Measurements from ENCODE around the gene SLC38A2.

SLC38A2 gene

GRCh38 chr12:46379352-46379751 is 6.8 kb upstream of the SLC38A2 start:
- H3K27ac ChIP-seq = no peak overlapping the region
- TF ChIP-seq Cebpa-rat (IDR thresholded peaks at IDR 0.05) = no peak

GRCh38 chr12:46378530-46378929 is 6.0 kb upstream of the SLC38A2 start:
- H3K27me3 ChIP-seq = no peaks in the 10 kb centered on the region
- no peak overlapping the region for H3K4me2 ChIP-seq
- H3K9ac ChIP-seq = no peak overlapping the region
- H3K9me3 ChIP-seq = no peaks in the 10 kb centered on the region
- H3K36me3 ChIP-seq = no peaks in the 10 kb centered on the region
- no peak for TF ChIP-seq Cebpa-rat (IDR thresholded peaks at IDR 0.05)
- no peak overlapping the region for H3K27ac ChIP-seq
- no peak overlapping the region for H3K4me3 ChIP-seq
- H4K20me1 ChIP-seq = no peaks in the 10 kb centered on the region
- peaks cover 24% of the 10 kb centered on the region for H3K4me1 ChIP-seq

More at GRCh38 chr12:46379352-46379751, 6.8 kb upstream of the SLC38A2 start:
- no peak overlapping the region for H3K4me3 ChIP-seq
- no peak overlapping the region for H3K9ac ChIP-seq
- H3K4me2 ChIP-seq = no peak overlapping the region
- no peaks in the 10 kb centered on the region for H3K36me3 ChIP-seq
- H3K4me1 ChIP-seq = peaks cover 19% of the 10 kb centered on the region
- no peaks in the 10 kb centered on the region for H3K9me3 ChIP-seq
- H3K27me3 ChIP-seq = no peaks in the 10 kb centered on the region
- no peaks in the 10 kb centered on the region for H4K20me1 ChIP-seq

- H3K9ac ChIP-seq = no peak overlapping the region
- no peaks in the 10 kb centered on the region for H3K36me3 ChIP-seq
- H3K27ac ChIP-seq = no peak overlapping the region
- no peaks in the 10 kb centered on the region for H4K20me1 ChIP-seq
- H3K4me3 ChIP-seq = no peak overlapping the region
- H3K27me3 ChIP-seq = no peaks in the 10 kb centered on the region
- TF ChIP-seq Cebpa-rat (IDR thresholded peaks at IDR 0.05) = no peak
- H3K4me1 ChIP-seq = peaks cover 24% of the 10 kb centered on the region
- H3K4me2 ChIP-seq = no peak overlapping the region
- no peaks in the 10 kb centered on the region for H3K9me3 ChIP-seq
Observed at GRCh38 chr12:46377678-46378077, 5.1 kb upstream of the SLC38A2 start.

GRCh38 chr12:46376579-46376978 is 4.0 kb upstream of the SLC38A2 start:
- Histone ChIP-seq H3K27me3 (no peaks in the 10 kb centered on the region), H3K36me3 (no peaks in the 10 kb centered on the region), H3K27ac (no peak overlapping the region), H3K4me1 (peaks cover 17% of the 10 kb centered on the region), H4K20me1 (peaks cover 6% of the 10 kb centered on the region), H3K4me2 (no peak overlapping the region), H3K9me3 (no peaks in the 10 kb centered on the region), H3K9ac (no peak overlapping the region), H3K4me3 (no peak overlapping the region)
- TF ChIP-seq Cebpa-rat (IDR thresholded peaks at IDR 0.05) = no peak

- Histone ChIP-seq H3K36me3 (peaks cover 15% of the 10 kb centered on the region), H3K27me3 (no peaks in the 10 kb centered on the region), H3K4me2 (peak overlapping the region; percentile 98), H3K9me3 (no peaks in the 10 kb centered on the region), H3K27ac (no peak overlapping the region), H3K9ac (no peak overlapping the region), H3K4me3 (no peak overlapping the region), H4K20me1 (peaks cover 25% of the 10 kb centered on the region), H3K4me1 (peaks cover 26% of the 10 kb centered on the region)
- TF ChIP-seq Cebpa-rat (IDR thresholded peaks at IDR 0.05) = no peak
Observed at GRCh38 chr12:46374711-46375110, 2.1 kb upstream of the SLC38A2 start.

- H3K4me1 ChIP-seq = peaks cover 30% of the 10 kb centered on the region
- TF ChIP-seq Cebpa-rat (IDR thresholded peaks at IDR 0.05) = no peak
- H4K20me1 ChIP-seq = peaks cover 29% of the 10 kb centered on the region
- no peaks in the 10 kb centered on the region for H3K9me3 ChIP-seq
- peak overlapping the region; percentile 98 for H3K4me2 ChIP-seq
- H3K9ac ChIP-seq = peak overlapping the region; percentile 99; the same call in 1 of the 2 replicates
- H3K27ac ChIP-seq = peak overlapping the region; percentile 98; the same call in 1 of the 2 replicates
- peaks cover 19% of the 10 kb centered on the region for H3K36me3 ChIP-seq
- peak overlapping the region; percentile 94; the same call in 1 of the 2 replicates for H3K4me3 ChIP-seq
- H3K27me3 ChIP-seq = no peaks in the 10 kb centered on the region
Observed at GRCh38 chr12:46374310-46374709, 1.7 kb upstream of the SLC38A2 start.

- peak overlapping the region; percentile 98 for H3K27ac ChIP-seq
- peaks cover 26% of the 10 kb centered on the region for H3K36me3 ChIP-seq
- peaks cover 36% of the 10 kb centered on the region for H4K20me1 ChIP-seq
- TF ChIP-seq Cebpa-rat (IDR thresholded peaks at IDR 0.05) = no peak
- peaks cover 37% of the 10 kb centered on the region for H3K4me1 ChIP-seq
- peak overlapping the region; percentile 99 for H3K9ac ChIP-seq
- peak overlapping the region; percentile 94 for H3K4me3 ChIP-seq
- H3K27me3 ChIP-seq = no peaks in the 10 kb centered on the region
- H3K4me2 ChIP-seq = peak overlapping the region; percentile 98
- H3K9me3 ChIP-seq = no peaks in the 10 kb centered on the region
Observed at GRCh38 chr12:46373301-46374296, 1.0 kb upstream of the SLC38A2 start.

GRCh38 chr12:46371718-46372543 is 642 bp downstream of the SLC38A2 start:
- H4K20me1 ChIP-seq = peaks cover 53% of the 10 kb centered on the region
- H3K27ac ChIP-seq = peak overlapping the region; percentile 98
- H3K27me3 ChIP-seq = no peaks in the 10 kb centered on the region
- H3K36me3 ChIP-seq = peaks cover 43% of the 10 kb centered on the region
- TF ChIP-seq Cebpa-rat (IDR thresholded peaks at IDR 0.05) = no peak
- peaks cover 53% of the 10 kb centered on the region for H3K4me1 ChIP-seq
- H3K9me3 ChIP-seq = no peaks in the 10 kb centered on the region
- peak overlapping the region; percentile 99 for H3K9ac ChIP-seq
- H3K4me2 ChIP-seq = peak overlapping the region; percentile 31; the same call in 1 of the 2 replicates
- H3K4me3 ChIP-seq = peak overlapping the region; percentile 94

- peak overlapping the region; percentile 89 for H3K4me2 ChIP-seq
- H4K20me1 ChIP-seq = peaks cover 62% of the 10 kb centered on the region
- H3K9ac ChIP-seq = peak overlapping the region; percentile 99
- no peaks in the 10 kb centered on the region for H3K9me3 ChIP-seq
- no peaks in the 10 kb centered on the region for H3K27me3 ChIP-seq
- TF ChIP-seq Cebpa-rat (IDR thresholded peaks at IDR 0.05) = no peak
- peak overlapping the region; percentile 94 for H3K4me3 ChIP-seq
- H3K27ac ChIP-seq = peak overlapping the region; percentile 98
- H3K4me1 ChIP-seq = peaks cover 60% of the 10 kb centered on the region
- H3K36me3 ChIP-seq = peaks cover 51% of the 10 kb centered on the region
Observed at GRCh38 chr12:46370792-46371717, 1.5 kb downstream of the SLC38A2 start.
